TTC549 (cell line): ENCODE results near the gene ANKRD33B.
"Not testable (repeated sequence)": the region's sequence is repeated elsewhere in the genome, so short reads cannot be mapped to it uniquely, and the experiment has no call there.

Experiments used
- FAIRE-seq: peaks from 2 replicates; lab custom pipeline; 2012; peaks lifted over from hg19 to GRCh38; lab: Jason Lieb, UNC

The ANKRD33B gene

GRCh38 chr5:10621832-10622231 is 58.0 kb downstream of the ANKRD33B start:
- FAIRE-seq: no peak

DNA sequence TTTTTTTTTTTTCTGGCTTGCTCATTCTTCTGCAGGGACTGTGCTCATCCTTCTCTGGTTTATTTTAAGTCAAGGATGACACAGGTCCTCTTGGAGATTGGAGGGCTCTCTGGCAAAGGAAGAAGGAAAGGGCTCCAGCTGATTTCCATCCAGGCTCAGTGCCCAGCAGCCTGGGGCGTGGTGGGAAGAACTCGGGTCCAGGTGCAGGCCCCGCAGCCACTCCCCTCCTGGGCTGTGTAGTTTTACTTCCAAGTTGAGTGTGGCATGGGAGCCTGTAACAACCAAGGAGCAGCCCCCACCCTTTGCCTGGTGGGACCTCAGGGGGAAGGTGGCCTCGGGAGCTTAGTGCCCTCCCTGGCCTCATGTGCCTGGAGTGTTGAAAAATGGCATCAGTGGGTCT is 58.9 kb downstream of the ANKRD33B start:
- no peak for FAIRE-seq

DNA sequence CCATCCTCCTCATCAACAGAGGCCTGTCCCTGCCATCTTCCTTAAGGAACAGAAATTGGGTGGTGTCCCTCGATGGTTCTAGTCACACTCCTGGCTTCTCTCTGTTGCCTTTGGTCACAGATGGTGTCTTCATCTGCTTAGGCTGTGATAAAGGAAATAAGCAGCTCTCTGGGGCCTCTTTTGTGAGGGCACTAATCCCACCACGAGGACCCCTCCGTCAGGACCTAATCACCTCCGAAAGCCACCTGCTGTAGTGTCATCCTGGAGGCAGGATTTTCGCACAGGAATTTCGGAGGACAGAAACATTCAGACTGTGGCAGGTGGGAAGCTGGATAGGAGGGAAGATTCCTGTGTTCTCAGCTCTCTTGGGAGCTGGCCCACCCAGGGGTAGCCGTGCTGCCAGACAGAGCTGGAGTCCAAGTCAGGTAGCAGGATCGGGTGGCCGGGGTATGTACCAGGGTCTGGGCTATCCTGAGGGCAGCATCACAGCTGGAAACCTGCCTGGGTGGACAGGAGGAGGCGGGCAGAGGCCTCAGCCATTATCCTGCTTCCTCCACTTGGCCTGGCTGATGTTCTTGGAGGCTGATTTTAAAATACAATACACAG is 59.5 kb downstream of the ANKRD33B start:
- no peak for FAIRE-seq

DNA sequence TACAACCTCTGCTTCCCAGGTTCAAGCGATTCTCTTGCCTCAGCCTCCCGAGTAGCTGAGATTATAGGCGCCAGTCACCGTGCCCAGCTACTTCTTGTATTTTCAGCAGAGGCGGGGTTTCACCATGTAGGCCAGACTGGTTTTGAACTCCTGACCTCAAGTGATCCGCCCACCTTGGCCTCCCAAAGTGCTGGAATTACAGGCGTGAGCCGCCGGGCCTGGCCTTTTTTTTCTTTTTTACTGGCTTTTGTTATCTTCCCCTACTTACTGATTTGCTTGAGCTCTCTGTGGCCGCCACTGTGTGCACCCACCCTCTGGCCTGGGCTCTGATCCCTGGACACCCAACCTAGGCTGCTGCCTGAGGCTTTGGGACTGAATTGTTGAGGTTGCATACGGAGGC is 60.3 kb downstream of the ANKRD33B start:
- FAIRE-seq: no peak

GRCh38 chr5:10624679-10625078 is 60.8 kb downstream of the ANKRD33B start:
- FAIRE-seq: no peak

DNA sequence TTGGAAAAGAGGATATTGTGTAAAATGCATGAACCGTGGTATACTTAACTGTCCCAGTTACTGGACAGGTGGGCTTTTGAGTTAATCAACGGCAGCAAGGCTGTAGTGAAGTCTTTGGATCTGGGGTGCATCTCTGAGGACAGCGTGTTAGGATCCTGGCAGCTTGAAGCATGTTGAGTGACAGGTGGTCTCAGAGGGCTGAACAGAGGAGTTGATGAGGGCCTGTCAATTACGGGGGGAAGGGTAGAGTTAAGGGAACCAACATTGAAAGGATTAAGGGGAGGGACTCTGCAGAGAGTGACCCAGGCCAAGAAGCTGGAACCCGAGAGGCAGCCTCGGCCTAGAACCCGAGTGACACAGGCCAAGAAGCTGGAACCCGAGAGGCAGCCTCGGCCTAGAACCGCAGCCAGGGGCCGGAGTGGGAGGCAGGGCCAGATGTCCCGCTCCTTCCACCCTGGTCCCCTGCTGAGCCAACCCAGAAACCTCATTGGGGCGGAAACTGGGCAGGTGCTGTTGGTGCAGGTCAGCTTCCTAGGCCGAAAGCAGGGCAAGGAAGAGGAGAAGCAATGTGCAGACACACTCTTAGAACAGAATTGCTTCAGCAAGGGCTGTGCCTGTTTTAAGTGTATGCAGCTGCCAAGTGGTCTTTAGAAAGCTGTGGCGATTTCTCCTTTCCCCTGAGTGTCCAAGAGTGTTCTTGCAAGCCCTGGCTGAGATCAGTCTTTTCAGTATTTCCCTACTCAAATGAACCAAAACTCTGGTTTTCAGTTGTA is 62.0 kb downstream of the ANKRD33B start:
- no peak for FAIRE-seq

GRCh38 chr5:10626473-10627013 is 62.7 kb downstream of the ANKRD33B start:
- no peak for FAIRE-seq

GRCh38 chr5:10627160-10627701 is 63.4 kb downstream of the ANKRD33B start:
- FAIRE-seq: no peak

- FAIRE-seq: no peak
Measured at GRCh38 chr5:10628601-10629000, 64.7 kb downstream of the ANKRD33B start.

GRCh38 chr5:10629682-10630081 is 65.8 kb downstream of the ANKRD33B start:
- FAIRE-seq: no peak

- FAIRE-seq: no peak
Measured at GRCh38 chr5:10630126-10630525, 66.3 kb downstream of the ANKRD33B start.

DNA sequence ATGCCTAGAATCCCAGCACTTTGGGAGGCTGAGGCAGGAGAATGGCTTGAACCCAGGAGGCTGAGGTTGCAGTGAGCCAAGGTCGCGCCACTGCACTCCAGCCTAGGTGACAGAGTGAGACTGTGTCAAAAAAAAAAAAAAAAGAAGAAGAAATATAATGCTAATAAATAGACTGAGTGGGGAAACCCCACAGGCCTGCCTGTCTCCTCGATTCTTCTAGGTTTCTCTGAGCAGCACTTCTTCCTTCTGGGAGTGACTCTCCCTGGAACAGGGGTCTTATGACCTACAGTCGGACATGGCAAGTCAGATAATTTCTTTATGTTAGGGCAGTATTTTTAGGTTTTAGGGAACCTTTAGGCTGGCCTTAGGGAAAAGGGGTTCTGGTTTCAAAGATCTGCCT is 66.9 kb downstream of the ANKRD33B start:
- not testable (repeated sequence) for FAIRE-seq

DNA sequence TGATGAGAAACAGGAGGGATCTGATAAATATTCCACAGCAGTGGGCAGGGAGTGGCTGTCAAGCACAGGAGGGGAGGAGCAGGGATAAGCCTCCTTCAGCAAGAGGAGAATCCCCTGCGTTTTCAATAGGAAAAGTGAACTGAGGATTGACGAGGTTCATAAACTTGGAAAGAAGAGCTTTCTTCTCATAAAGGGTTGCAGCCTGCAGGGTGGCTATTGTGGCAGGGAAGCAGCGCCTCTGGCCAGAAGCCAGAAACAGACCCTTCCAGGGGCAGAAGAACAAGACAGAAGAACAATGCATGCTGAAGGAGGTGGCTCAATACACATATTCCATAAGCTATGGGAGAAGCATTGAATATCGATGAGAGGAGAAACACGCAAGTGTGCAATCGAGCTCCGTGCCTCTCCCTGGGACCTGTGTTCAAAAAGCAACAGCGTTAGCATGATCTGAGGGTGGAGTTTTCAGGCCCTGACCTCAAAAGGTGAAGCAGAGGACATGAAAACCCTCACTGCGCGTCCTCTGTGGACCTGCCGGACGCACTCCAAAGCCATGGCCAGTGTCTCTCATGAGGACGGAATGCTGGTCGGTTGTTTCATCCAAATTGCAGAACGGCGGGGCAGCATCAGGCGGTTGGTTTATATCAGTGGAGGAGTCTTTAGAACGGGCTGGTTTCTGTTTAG is 67.6 kb downstream of the ANKRD33B start:
- FAIRE-seq: no peak

DNA sequence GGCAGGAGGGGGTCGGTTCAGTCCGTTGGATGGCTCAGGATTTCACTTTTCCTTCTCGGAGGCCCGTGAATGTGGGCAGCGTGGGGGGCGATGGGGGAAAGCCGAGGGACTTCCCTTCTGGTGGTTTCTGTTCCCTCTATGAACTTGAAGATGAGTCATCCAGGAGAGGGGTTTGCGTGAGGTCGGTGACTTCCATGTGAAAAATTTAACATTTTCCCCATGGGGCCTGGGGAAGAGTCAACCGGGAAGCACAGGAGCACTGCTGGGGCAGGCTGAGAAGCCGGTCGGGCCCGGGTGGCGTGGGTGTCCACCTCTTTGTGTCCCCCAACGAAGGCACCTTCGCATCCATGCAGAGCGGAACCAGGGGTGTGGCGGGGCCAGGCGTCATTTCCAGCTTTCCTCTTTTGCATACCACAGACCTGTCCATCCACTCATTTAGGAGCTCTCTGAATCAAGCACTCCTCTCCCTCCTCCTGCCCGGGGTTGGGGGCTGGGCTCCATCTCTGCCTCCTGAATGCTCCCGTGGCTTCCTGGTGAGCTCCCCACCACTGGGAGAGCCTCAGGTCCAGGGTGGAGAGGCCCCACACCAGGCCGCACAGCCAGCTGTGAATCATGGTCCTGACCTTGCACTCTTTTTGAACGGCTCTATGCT is 68.4 kb downstream of the ANKRD33B start:
- no peak for FAIRE-seq

DNA sequence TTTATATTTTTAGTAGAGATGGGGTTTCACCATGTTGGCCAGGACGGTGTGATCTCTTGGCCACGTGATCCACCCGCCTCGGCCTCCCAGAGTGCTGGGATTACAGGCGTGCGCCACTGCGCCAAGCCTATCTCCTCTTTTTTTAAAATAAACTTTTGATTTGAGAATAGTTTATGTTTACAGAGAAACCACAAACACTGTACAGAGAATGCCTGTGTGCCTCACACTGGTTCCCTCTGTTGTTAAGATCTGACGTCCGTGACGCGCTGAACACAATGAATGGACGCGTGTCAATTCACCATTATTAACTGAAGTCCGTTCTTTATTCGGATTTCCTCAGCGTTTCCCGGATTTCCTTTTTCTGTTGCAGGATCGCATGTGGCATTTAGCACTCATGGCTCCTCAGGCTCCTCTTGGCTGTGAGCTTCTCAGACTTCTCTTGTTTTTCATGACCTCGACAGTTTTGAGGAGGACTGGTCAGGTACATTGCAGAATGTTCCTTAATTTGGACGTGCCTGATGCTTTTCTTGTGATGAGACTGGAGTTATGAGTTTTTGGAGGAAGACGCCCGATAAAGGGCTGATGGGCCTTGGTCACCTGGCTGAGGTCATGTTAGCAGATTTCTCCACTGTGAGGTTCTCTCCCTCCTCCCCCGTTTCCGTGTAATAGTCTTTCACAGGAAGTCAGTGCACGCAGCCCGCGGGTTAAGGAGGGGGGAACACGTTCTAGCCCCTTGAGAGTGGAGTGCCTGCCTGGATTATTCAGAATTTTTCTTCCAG is 69.6 kb downstream of the ANKRD33B start:
- no peak for FAIRE-seq

DNA sequence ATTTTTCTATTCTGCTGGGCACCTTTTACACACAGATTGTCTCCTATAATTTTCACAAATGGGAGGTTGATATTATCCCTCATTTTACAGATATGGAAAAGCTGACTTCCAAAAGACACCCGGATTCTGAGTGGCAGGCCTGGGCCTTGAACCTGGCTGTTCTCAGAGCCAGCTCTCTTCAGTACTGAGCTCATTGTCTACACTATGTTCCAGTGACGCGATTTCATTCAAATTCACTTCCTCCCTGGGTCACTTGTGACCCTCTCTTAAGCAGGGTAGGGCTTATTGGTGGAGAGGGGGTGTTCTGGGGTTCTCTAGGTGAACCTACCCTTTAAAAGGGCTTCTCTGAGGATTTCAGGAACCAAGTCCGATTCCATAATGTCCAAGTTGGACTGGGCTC is 70.2 kb downstream of the ANKRD33B start:
- FAIRE-seq: no peak

DNA sequence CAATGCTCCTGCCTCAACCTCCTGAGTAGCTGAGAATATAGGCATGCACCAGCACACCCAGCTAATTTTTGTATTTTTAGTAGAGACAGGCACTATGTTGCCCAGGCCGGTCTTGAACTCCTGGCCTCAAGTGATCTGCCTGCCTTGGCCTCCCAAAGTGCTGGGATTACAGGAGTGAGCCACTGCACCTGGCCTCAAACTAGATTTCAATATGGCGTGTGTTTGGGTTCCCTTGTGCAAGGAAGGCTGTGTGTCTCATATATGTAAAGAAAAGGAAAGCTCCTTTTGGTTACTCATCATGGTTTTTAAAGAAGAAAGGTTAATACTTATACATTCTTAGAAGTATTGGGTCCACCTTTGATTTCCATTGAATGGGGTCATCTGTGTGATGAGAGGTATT is 70.7 kb downstream of the ANKRD33B start:
- FAIRE-seq: no peak

- no peak for FAIRE-seq
Measured at GRCh38 chr5:10635257-10635866, 71.5 kb downstream of the ANKRD33B start.

DNA sequence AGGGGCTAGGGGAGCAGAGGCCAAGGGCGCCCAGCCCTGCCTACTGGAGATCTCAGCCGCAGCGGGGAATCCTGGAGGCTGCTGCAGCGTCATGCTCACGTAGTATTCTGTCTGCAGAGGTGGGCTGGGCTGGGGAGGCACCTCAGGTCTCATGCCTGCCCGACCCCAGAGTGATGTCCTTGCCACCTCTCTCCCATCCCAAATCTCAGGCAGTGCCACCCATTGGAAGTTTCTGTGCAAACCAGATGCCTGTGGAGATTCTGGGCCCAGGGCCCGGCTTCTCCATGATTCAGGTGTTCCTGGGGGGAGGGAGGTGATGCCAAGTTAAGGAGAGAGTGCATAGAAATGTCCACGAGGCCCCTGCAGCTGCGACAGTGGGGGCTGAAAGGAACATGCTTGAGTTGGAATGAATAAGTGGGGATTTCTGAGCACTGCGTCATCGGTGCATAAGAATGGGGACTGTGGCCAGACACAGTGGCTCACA is 72.0 kb downstream of the ANKRD33B start:
- FAIRE-seq: no peak

DNA sequence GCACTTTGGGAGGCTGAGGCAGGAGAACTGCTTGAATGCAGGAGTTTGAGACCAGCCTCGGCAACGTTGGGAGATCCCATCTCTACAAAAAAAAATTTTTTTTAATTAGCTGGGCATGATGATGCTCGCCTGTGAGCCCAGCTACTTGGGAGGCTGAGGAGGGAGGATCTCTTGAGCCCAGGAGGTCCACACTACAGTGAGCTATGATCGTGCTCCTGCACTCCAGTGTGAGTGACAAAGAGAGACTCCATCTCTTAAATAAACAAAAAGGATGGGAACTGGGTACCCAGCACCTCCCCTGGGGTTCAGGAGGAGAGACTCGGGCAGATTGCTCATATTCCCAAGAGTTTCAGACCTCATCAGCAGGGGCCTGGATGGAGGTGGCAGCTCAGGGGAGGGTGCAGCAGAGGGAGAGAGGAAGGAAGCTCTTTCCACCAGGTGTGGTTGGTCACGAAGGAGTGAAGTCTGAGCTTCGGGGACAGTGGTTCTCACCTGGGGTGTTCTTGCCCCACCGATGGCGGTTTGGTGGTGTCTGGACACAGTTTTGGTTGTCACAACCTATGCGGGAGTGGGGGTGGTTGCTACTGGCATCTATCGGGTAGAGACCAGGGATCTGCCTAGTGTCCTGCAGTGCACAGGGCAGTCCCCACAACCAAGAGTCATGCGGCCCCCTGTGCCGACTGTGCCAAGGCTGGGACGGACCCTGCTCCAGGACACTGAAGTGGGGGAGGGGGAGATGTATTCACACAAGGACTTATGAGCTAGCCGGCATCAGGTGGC is 72.7 kb downstream of the ANKRD33B start:
- no peak for FAIRE-seq
